ENCODE data around the gene ZFP92. TPM values are rescaled to one million over a fixed set of nuclear protein-coding genes. Genes with fewer than 3 reads are reported as not detected.

Gene ZFP92
- total RNA-seq, 1 donor from 2014 or later = 1.6 TPM

- ATAC-seq (ENCODE audit: low read depth) = no peak
- intact Hi-C loops (cut with micrococcal nuclease) = no loop called here
- H3K36me3 Mint-ChIP-seq (ENCODE audit: low read depth) = peaks cover 14% of the 10 kb centered on the region
- DNase-seq = no peak
- TF ChIP-seq CTCF (IDR thresholded peaks at IDR 0.05) = no peak
- H3K27me3 Mint-ChIP-seq = no peaks in the 10 kb centered on the region
- H3K9me3 Mint-ChIP-seq = no peaks in the 10 kb centered on the region
- H3K27ac Mint-ChIP-seq = no peak within 1 kb of the TSS
- H3K4me3 Mint-ChIP-seq = no peak within 1 kb of the TSS
- CTCF ChIA-PET = no interaction called here
- POLR2A ChIA-PET = no interaction called here
- H3K4me1 Mint-ChIP-seq = no peaks in the 10 kb centered on the region
Measured at GRCh38 chrX:153445856-153446635, 34.8 kb downstream of the ZFP92 start, which contains the start of gene TREX2. TSS of gene TREX2 (minus strand) at chrX:153446056. CDS start at chrX:153445430, 626 bp downstream.

GRCh38 chrX:153446636-153446936 is 35.3 kb downstream of the ZFP92 start:
- intact Hi-C loops (cut with micrococcal nuclease) = no loop called here
- Mint-ChIP-seq H3K4me3 (no peak overlapping the region), H3K27ac (no peak overlapping the region), H3K27me3 (no peaks in the 10 kb centered on the region), H3K36me3 (ENCODE audit: low read depth) (peaks cover 19% of the 10 kb centered on the region), H3K4me1 (no peaks in the 10 kb centered on the region), H3K9me3 (no peaks in the 10 kb centered on the region)
- POLR2A ChIA-PET = no interaction called here
- CTCF ChIA-PET = no interaction called here
- DNase-seq (no peak), ATAC-seq (ENCODE audit: low read depth) (no peak)
- TF ChIP-seq CTCF (IDR thresholded peaks at IDR 0.05) = no peak

GRCh38 chrX:153446950-153447580 is 35.8 kb downstream of the ZFP92 start:
- ATAC-seq (ENCODE audit: low read depth) = no peak
- Mint-ChIP-seq H3K4me3 (no peak overlapping the region), H3K27ac (no peak overlapping the region), H3K9me3 (no peaks in the 10 kb centered on the region), H3K27me3 (no peaks in the 10 kb centered on the region), H3K36me3 (ENCODE audit: low read depth) (peaks cover 22% of the 10 kb centered on the region), H3K4me1 (no peaks in the 10 kb centered on the region)
- DNase-seq = no peak
- ChIA-PET CTCF (no interaction called here), POLR2A (no interaction called here)
- TF ChIP-seq CTCF (IDR thresholded peaks at IDR 0.05) = no peak
- intact Hi-C loops (cut with micrococcal nuclease) = no loop called here

GRCh38 chrX:153447581-153447960 is 36.3 kb downstream of the ZFP92 start:
- ChIA-PET CTCF (no interaction called here), POLR2A (no interaction called here)
- Mint-ChIP-seq H3K36me3 (ENCODE audit: low read depth) (peaks cover 22% of the 10 kb centered on the region), H3K4me3 (no peak overlapping the region), H3K27me3 (no peaks in the 10 kb centered on the region), H3K27ac (no peak overlapping the region), H3K4me1 (no peaks in the 10 kb centered on the region), H3K9me3 (no peaks in the 10 kb centered on the region)
- DNase-seq (no peak), ATAC-seq (ENCODE audit: low read depth) (no peak)
- no peak for TF ChIP-seq CTCF (IDR thresholded peaks at IDR 0.05)
- intact Hi-C loops (cut with micrococcal nuclease) = no loop called here

GRCh38 chrX:153448556-153449367 is 37.5 kb downstream of the ZFP92 start:
- Mint-ChIP-seq H3K27me3 (no peaks in the 10 kb centered on the region), H3K36me3 (ENCODE audit: low read depth) (peaks cover 26% of the 10 kb centered on the region), H3K9me3 (no peaks in the 10 kb centered on the region), H3K4me1 (no peaks in the 10 kb centered on the region), H3K4me3 (no peak overlapping the region), H3K27ac (no peak overlapping the region)
- no peak for DNase-seq
- ChIA-PET POLR2A (no interaction called here), CTCF (no interaction called here)
- TF ChIP-seq CTCF (IDR thresholded peaks at IDR 0.05) = no peak
- intact Hi-C loops (cut with micrococcal nuclease) = no loop called here
- ATAC-seq (ENCODE audit: low read depth) = no peak

Data from activated B cell treated with CpG ODN at 0.5 μM for 24 hours (primary cell).